BJ (cell line): ENCODE data around the gene PRDM11. TPM values are rescaled to one million over a fixed set of nuclear protein-coding genes. Genes with fewer than 3 reads are reported as not detected.

Experiments used
- CTCF ChIA-PET: fragments of 350-600 bp; formaldehyde crosslinking; extraction: SDS; loops from one replicate; lab custom pipeline; 2021; ENCODE audit warnings: antibody characterized with exemption, inconsistent platforms; lab: Yijun Ruan, JAX
- POLR2A ChIA-PET: fragments of 300-600 bp; sonication (Branson Sonifier 250); formaldehyde crosslinking; extraction: SDS; loops from one replicate; lab custom pipeline; 2021; ENCODE audit warnings: antibody characterized with exemption; lab: Charles Lee
- DNase-seq: peaks from one replicate; pipeline ENCODE4 v3.0.0-alpha.2; 2011; ENCODE audit warnings: low read depth
- H3K27me3 ChIP-seq: 2 replicates; pipeline ENCODE4 v1.6.0; 2011; ENCODE audit warnings: low read length; ENCODE audit not compliant: control insufficient read depth, insufficient read depth
- H3K36me3 ChIP-seq: 2 replicates; pipeline ENCODE4 v1.5.1; 2011; ENCODE audit warnings: low read length; ENCODE audit not compliant: control insufficient read depth, insufficient read depth
- H3K4me3 ChIP-seq: 2 replicates; pipeline ENCODE4 v1.5.1; 2011; ENCODE audit warnings: low read depth, mild to moderate bottlenecking, control low read depth, low read length
- CTCF ChIP-seq: IDR thresholded peaks from 2 replicates; pipeline ENCODE4 v1.5.1; 2011; ENCODE audit warnings: low read depth, mild to moderate bottlenecking, control low read depth, inconsistent platforms, low read length, moderate library complexity; ENCODE audit not compliant: insufficient read depth
- polyA minus RNA-seq: library from RNA; depleted of rRNA, polyadenylated mRNA; stranded (reverse); fragments of >200 nt; gene quantifications from 2 replicates; pipeline ENCODE4 v1.2.3, GENCODE V29; 2011; rRNA and poly(A)+ RNA removed
- polyA plus RNA-seq: library from polyadenylated mRNA; depleted of rRNA; stranded (reverse); fragments of >200 nt; gene quantifications from 2 replicates; pipeline ENCODE4 v1.2.3, GENCODE V29; 2011; rRNA removed

PRDM11 gene
- polyA plus RNA-seq (3.4 and 5.8 TPM in 2 replicates), polyA minus RNA-seq (3.5 and 5.0 TPM in 2 replicates)

DNA sequence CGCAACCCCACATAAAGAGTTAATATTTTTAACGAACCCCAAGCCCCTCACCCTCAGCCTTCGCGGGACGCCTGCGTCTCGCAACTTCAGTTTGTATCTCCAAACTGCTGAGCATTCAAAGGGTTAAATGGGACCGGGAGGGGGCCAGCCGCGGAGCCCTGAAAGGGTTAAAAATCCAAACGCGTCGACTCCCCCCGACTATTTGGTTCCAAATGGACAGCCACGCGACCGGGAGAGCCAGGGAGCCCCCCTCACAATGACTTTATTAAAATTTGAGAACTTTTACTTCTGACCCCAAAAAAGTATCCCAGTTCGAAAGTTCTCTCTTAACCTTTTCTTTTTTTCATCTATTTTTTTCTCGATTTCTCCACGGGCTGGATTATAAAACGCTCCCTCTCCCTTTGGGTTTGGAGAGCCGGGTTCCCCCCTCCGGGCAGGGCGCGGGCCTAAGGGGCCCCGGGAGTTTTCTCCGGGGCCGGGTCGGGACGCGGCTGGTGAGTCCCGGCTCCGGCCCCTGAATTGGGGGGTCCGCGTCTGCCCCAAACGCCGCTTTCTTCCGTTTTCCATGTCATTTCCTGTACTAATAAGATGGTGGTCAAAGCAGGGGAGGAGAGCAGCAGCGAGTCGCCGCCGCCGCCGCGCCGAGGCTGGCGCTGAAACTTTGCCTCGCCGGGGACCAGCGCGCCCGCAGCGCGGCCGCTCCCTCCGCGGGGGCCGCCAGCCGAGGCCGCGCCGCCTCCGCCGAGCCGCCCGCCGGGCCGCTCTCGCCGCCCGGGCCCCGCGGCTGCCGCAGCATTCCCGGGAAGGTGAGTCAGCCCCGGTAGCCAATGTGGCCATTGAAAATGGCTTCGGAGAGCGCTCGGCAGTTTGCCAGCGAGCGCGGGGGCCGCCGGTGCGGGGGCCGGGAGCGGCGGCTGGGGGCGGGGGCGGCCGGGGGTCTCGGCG is at the start of gene PRDM11:
Gene PRDM11, plus strand, starts transcription at position 568 of the 945 bp plus-strand sequence. CDS start 35,128 bp downstream, outside the sequence.
- Histone ChIP-seq H3K36me3 (no peaks in the 10 kb centered on the region), H3K4me3 (peak within 1 kb of the TSS; percentile 66), H3K27me3 (peaks cover 15% of the 10 kb centered on the region; the same call in 1 of the 2 replicates)
- no peak for TF ChIP-seq CTCF
- ChIA-PET CTCF (interaction anchor here (0.9 kb wide), 1 partner anchor 11 kb away, joined by 3 read pairs; no protein-coding TSS in a partner anchor), POLR2A (no interaction called here)
- DNase-seq = no peak

DNA sequence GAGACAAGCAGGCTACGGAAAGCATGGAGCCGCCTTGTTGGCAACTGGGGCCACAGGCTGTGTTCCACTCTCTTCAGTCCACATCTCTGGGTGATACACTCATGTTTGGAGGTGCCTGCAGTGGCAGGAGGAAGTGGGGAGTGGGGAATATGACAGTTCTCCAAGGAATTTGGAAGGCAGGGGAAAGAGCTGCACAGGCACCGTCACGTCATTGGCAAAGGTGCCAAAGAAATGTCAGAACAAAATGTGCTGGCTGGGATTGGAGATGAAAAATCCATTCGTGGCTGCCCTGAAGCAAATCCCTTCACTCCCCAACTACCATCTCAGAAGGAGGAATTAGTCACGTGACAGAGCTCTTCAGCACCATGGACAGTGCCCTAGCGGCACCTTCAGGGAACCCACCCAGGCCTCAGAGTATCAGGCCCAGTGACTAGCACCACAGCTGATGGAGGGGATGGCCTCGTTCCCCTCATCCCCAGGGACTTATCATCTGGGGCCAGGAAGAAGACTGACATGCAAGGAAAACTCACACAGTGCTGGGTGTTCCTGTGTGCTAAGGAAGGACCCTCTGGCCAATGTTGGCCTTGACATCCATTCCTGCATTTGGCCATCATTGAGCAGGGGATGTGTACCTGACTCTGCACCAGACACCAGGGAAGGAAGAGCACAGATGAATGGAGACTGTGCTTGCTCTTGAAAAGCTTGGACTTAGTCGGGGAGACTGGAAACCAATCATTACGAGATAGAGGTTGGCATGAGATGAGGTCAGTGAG is 48.5 kb upstream of the PRDM11 start:
- POLR2A ChIA-PET = no interaction called here

DNA sequence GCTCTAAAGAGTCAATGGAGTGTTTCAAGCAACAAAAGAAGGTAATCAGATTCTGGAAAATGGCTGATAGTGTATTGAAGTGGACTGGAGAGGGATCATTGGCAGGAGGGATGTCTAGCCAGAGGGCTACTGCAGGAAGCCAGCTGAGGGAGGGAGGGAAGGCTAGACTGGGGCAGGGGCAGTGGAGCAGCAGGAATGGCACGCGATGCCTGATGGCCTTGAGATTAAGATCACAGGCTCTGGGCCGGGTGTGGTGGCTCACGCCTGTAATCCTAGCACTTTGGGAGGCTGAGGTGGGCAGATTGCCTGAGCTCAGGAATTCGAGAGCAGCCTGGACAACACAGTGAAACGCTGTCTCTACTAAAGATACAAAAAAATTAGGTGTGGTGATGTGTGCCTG is 47.5 kb upstream of the PRDM11 start:
- Histone ChIP-seq H3K27me3 (peaks cover 15% of the 10 kb centered on the region), H3K36me3 (no peaks in the 10 kb centered on the region), H3K4me3 (no peak overlapping the region)
- TF ChIP-seq CTCF = no peak
- POLR2A ChIA-PET = no interaction called here
- CTCF ChIA-PET = interaction anchor here (0.6 to 24.1 kb wide), 2 partner anchors 162 to 1083 kb away, joined by 3 to 1245 read pairs; no protein-coding TSS in a partner anchor
- no peak for DNase-seq

More for the DNA sequence above, 48.5 kb upstream of the PRDM11 start:
- no peak overlapping the region for H3K4me3 ChIP-seq
- H3K36me3 ChIP-seq = no peaks in the 10 kb centered on the region
- H3K27me3 ChIP-seq = peaks cover 15% of the 10 kb centered on the region
- no peak for TF ChIP-seq CTCF
- CTCF ChIA-PET = interaction anchor here (0.6 to 24.1 kb wide), 5 partner anchors 7 to 1082 kb away, joined by 3 to 1245 read pairs (median 5); no protein-coding TSS in a partner anchor
- DNase-seq = no peak

- ChIA-PET CTCF (interaction anchor here (0.6 to 24.1 kb wide), 6 partner anchors 10 to 480 kb away, joined by 3 to 1245 read pairs (median 4); no protein-coding TSS in a partner anchor), POLR2A (interaction anchor here (1.0 kb wide), 1 partner anchor 8 kb away, joined by 3 read pairs; no protein-coding TSS in a partner anchor)
- peaks cover 12% of the 10 kb centered on the region for H3K27me3 ChIP-seq
- DNase-seq = no peak
- TF ChIP-seq CTCF = no peak
- no peaks in the 10 kb centered on the region for H3K36me3 ChIP-seq
- H3K4me3 ChIP-seq = no peak overlapping the region
Observed at GRCh38 chr11:45100339-45100738, 46.1 kb upstream of the PRDM11 start.
